GM18505 (cell line): ENCODE data around the gene CD37.
A peak's percentile ranks its signal among the peaks of the same experiment; 100 is the strongest.
"Not testable (repeated sequence)": the region's sequence is repeated elsewhere in the genome, so short reads cannot be mapped to it uniquely, and the experiment has no call there.

ENCODE experiments used
- ATAC-seq: cut with Tn5 transposase; IDR thresholded peaks from one replicate; pipeline ENCODE4 v1.9.1; 2021; ENCODE audit not compliant: unreplicated experiment
- POLR2A ChIP-seq: IDR thresholded peaks from 4 replicates; pipeline ENCODE4 v1.6.1; 2011; ENCODE audit warnings: borderline replicate concordance; ENCODE audit not compliant: insufficient read depth, insufficient read length; ENCODE audit errors: extremely low read depth

The CD37 gene, protein sequence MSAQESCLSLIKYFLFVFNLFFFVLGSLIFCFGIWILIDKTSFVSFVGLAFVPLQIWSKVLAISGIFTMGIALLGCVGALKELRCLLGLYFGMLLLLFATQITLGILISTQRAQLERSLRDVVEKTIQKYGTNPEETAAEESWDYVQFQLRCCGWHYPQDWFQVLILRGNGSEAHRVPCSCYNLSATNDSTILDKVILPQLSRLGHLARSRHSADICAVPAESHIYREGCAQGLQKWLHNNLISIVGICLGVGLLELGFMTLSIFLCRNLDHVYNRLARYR

GRCh38 chr19:49335071-49335783, at the start of gene CD37:
TSS of gene CD37 (plus strand) at chr19:49335406. CDS start at chr19:49335541, 135 bp downstream.
- no peak for ATAC-seq
- peak; percentile 91 for TF ChIP-seq POLR2A

GRCh38 chr19:49287141-49287770, 48.0 kb upstream of the CD37 start:
- no peak for TF ChIP-seq POLR2A
- no peak for ATAC-seq

DNA sequence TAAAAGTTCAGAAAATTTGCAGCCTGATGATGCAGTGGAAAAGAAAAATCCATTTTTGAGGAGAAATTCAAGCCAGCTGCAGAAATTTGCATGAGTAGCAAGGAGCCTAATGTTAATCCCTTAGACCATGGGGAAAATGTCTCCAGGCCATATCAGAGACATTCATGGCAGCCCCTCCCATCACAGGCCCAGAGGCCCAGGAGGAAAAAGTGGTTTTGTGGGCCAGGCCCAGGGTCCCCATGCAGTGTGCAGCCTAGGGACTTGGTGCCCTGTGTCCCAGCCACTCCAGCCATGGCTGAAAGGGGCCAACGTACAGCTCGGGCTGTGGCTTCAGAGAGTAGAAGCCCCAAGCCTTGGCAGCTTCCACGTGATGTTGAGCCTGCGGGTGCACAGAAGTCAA, 47.0 kb upstream of the CD37 start:
- not testable (repeated sequence) for ATAC-seq

DNA sequence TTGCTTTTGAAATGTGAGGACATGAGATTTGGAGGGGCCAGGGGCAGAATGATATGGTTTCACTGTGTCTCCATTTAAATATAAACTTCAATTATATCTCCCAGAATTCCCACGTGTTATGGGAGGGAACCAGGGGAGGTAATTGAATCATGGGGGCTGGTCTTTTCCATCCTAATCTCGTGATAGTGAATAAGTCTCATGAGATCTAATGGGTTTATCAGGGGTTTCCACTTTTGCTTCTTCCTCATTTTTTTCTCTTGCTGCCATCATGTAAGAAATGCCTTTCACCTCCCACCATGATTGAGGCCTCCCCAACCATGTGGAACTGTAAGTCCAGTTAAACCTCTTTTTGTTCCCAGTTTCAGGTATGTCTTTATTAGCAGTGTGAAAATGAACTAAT, 45.9 kb upstream of the CD37 start:
- ATAC-seq = not testable (repeated sequence)

- no peak for ATAC-seq
These were observed 44.7 kb upstream of the CD37 start for GRCh38 chr19:49290517-49290916.

DNA sequence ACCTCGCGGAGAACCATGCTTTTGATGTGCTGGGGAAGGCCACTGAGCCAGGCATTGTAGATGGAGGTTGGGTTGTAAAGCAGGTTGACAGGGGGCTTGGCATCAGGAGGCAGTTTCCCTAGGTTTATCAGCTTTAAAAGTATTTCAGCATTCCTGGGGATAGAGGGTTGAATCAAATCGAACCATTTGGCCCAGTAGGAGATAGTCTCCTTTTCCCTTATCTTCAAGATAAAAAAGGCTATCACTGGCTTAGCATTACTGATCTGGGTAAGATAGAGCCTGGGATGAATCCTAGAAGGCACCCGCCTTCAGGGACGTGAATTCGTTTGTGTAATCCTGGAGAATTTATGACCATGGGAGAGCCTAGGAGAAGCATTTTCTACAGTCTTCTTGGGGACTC, 40.8 kb upstream of the CD37 start:
- no peak for TF ChIP-seq POLR2A
- ATAC-seq = no peak

More at GRCh38 chr19:49290517-49290916, 44.7 kb upstream of the CD37 start:
- TF ChIP-seq POLR2A = no peak

GRCh38 chr19:49295208-49295880, 39.9 kb upstream of the CD37 start:
- TF ChIP-seq POLR2A = no peak
- no peak for ATAC-seq

GRCh38 chr19:49297403-49297802, 37.8 kb upstream of the CD37 start:
- ATAC-seq = no peak
- TF ChIP-seq POLR2A = no peak

GRCh38 chr19:49298653-49299052, 36.6 kb upstream of the CD37 start:
- ATAC-seq = not testable (repeated sequence)

DNA sequence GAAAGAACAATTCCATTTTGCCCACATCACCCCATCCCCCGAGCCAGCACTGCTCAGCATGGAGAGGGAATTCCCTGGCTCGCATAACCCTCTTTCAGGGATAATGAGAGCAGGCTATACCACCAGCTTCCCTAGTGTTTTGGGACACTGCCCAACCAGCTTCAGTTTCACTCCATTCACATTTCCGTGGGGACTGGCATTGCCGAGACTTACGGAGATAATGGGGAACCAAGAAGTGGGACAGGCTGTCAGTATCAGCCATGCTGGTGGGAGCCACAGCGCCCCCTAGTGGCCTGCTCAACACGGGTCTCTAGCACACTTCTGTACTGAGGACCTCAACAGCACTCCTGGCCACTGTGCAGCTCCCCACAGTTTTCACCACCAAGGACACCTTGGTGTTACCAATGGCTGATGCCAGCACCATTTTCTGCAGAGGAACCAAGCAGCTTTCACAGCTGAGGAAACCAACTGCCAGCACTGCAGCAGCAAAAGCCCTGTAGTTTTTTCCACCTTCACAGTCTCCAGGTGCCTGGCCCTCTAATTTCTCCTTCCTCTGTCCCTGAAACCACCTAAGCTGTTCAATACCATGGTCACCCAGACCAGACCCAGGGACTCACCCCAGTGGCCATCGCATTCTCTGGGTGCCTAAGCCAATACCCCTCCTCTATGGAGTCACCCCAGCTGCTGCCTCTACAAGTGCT, 33.9 kb upstream of the CD37 start:
- TF ChIP-seq POLR2A = no peak

DNA sequence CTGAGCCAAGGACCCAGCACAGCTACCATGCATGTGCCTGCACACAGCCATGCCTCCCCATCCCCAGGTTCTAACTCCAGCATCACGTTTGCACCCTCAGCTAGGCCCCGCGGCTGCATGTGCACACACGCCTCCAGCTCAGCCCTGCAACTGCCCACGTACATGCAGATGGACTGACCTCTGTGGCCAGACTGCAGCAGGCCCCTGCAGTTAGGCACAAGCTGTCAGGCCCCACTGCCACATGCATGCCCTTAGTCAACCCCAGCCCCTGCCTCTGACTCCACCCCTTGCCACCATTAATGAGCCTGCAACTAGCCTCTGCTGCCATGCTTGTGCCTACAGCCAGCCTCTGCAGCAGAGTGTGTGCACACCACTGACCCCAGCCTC, 33.3 kb upstream of the CD37 start:
- no peak for ATAC-seq
- TF ChIP-seq POLR2A = no peak

More for the DNA sequence above, 33.9 kb upstream of the CD37 start:
- no peak for ATAC-seq

- ATAC-seq = not testable (repeated sequence)
These were observed 28.5 kb upstream of the CD37 start for GRCh38 chr19:49306734-49307133.

- TF ChIP-seq POLR2A = no peak
- ATAC-seq = no peak
These were observed 26.1 kb upstream of the CD37 start for GRCh38 chr19:49309087-49309486.
